IMR-90 (cell line): Measurements from ENCODE around the gene EFNA5.

ENCODE experiments used
- BHLHE40 ChIP-seq: fragments of 150-350 bp; IDR thresholded peaks from 2 replicates; pipeline ENCODE4 v1.6.1; 2016; ENCODE audit warnings: mild to moderate bottlenecking, low read depth, low read length
- CEBPB ChIP-seq: IDR thresholded peaks from 2 replicates; pipeline ENCODE4 v1.6.1; 2012; ENCODE audit warnings: low read depth, low read length, improper control_type of control experiment
- CTCF ChIP-seq: conservative IDR thresholded peaks from 2 replicates; pipeline ENCODE4 v1.5.1; 2012; ENCODE audit warnings: mild to moderate bottlenecking, low read depth, low read length, improper control_type of control experiment
- ELK1 ChIP-seq: fragments of 150-350 bp; IDR thresholded peaks from 2 replicates; pipeline ENCODE4 v1.6.1; 2016; ENCODE audit warnings: low read depth, mild to moderate bottlenecking, low read length, moderate library complexity, borderline replicate concordance
- FOS ChIP-seq: fragments of 150-350 bp; IDR thresholded peaks from 2 replicates; pipeline ENCODE4 v1.6.1; 2016; ENCODE audit warnings: low read depth, low read length
- MAFK ChIP-seq: IDR thresholded peaks from 2 replicates; pipeline ENCODE4 v1.6.1; 2012; ENCODE audit warnings: low read depth, low read length, improper control_type of control experiment
- MXI1 ChIP-seq: IDR thresholded peaks from 2 replicates; pipeline ENCODE4 v1.6.1; 2012; ENCODE audit warnings: low read depth, mild to moderate bottlenecking, low read length, moderate library complexity, borderline replicate concordance
- POLR2A ChIP-seq: IDR thresholded peaks from 2 replicates; pipeline ENCODE4 v1.6.1; 2012; ENCODE audit warnings: mild to moderate bottlenecking, low read depth, low read length
- RAD21 ChIP-seq: IDR thresholded peaks from 2 replicates; pipeline ENCODE4 v1.6.1; 2012; ENCODE audit warnings: low read length, improper control_type of control experiment
- RCOR1 ChIP-seq: IDR thresholded peaks from 2 replicates; pipeline ENCODE4 v1.6.1; 2012; ENCODE audit warnings: mild to moderate bottlenecking, low read length, improper control_type of control experiment; ENCODE audit not compliant: insufficient replicate concordance
- SMC3 ChIP-seq: fragments of 150-350 bp; IDR thresholded peaks from 2 replicates; pipeline ENCODE4 v1.6.1; 2016; ENCODE audit warnings: low read depth, mild to moderate bottlenecking, antibody characterized with exemption, low read length, moderate library complexity
- USF2 ChIP-seq: fragments of 150-350 bp; IDR thresholded peaks from 2 replicates; pipeline ENCODE4 v1.6.1; 2017; ENCODE audit warnings: mild to moderate bottlenecking, antibody characterized with exemption, low read length, low read depth

DNA sequence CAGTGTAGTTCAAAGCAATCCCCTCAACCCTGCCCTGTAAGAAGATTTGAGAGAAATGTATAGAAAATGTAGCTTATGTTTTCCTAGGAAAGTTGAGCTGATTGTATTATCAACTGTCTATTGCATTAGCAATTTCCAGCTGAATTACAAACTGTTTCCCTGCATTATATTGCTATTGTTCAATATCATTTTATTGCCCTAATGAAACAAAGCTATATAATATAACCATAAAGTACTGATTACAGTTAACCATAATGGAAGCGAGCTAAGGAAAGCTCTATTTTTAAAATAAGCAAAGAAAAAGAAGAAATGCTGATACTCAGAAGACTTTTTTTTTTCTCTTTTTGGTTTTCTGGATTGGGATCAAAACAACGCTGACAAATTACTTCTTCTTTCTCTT lies 228.3 kb downstream of the EFNA5 start:
- TF ChIP-seq BHLHE40 (no peak), CTCF (no peak), USF2 (no peak), POLR2A (no peak), RCOR1 (no peak), RAD21 (no peak), SMC3 (no peak), FOS (no peak), CEBPB (no peak), ELK1 (no peak), MAFK (no peak), MXI1 (no peak)
